GM19193 (cell line): Measurements from ENCODE around the gene QSOX1.

Source experiments
- POLR2A ChIP-seq: IDR thresholded peaks from 4 replicates; pipeline ENCODE4 v1.6.1; 2011; ENCODE audit not compliant: insufficient read depth, insufficient read length; ENCODE audit errors: extremely low read depth

Gene QSOX1

GRCh38 chr1:180188684-180189175, 34.1 kb downstream of the QSOX1 start:
- TF ChIP-seq POLR2A = no peak

- no peak for TF ChIP-seq POLR2A
Measured at GRCh38 chr1:180190091-180190490, 35.4 kb downstream of the QSOX1 start.

- no peak for TF ChIP-seq POLR2A
Measured at GRCh38 chr1:180192172-180192571, 37.5 kb downstream of the QSOX1 start.

GRCh38 chr1:180193141-180194047, 38.7 kb downstream of the QSOX1 start:
- TF ChIP-seq POLR2A = no peak

GRCh38 chr1:180194048-180194425, 39.4 kb downstream of the QSOX1 start:
- no peak for TF ChIP-seq POLR2A

GRCh38 chr1:180194546-180195207, 40.0 kb downstream of the QSOX1 start:
- TF ChIP-seq POLR2A = no peak

- no peak for TF ChIP-seq POLR2A
Measured at GRCh38 chr1:180195401-180195800, 40.7 kb downstream of the QSOX1 start.

GRCh38 chr1:180195916-180196315, 41.2 kb downstream of the QSOX1 start:
- TF ChIP-seq POLR2A = no peak

- no peak for TF ChIP-seq POLR2A
Measured at GRCh38 chr1:180196436-180197003, 41.9 kb downstream of the QSOX1 start.

GRCh38 chr1:180197231-180197630, 42.6 kb downstream of the QSOX1 start:
- TF ChIP-seq POLR2A = no peak

GRCh38 chr1:180198196-180198595, 43.5 kb downstream of the QSOX1 start:
- no peak for TF ChIP-seq POLR2A

- TF ChIP-seq POLR2A = no peak
Measured at GRCh38 chr1:180198611-180199010, 43.9 kb downstream of the QSOX1 start.

GRCh38 chr1:180199018-180199417, 44.3 kb downstream of the QSOX1 start:
- no peak for TF ChIP-seq POLR2A

GRCh38 chr1:180201451-180202200, 47.0 kb downstream of the QSOX1 start:
- no peak for TF ChIP-seq POLR2A

- TF ChIP-seq POLR2A = no peak
Measured at GRCh38 chr1:180204231-180204630, 49.6 kb downstream of the QSOX1 start.
